ENCODE measurements around the gene SDK2. TPM values are rescaled to one million over a fixed set of nuclear protein-coding genes. Genes with fewer than 3 reads are reported as not detected.

The SDK2 gene
- total RNA-seq, 1 donor from 2014 or later: 12.3 TPM

- Mint-ChIP-seq H3K27me3 (ENCODE audit: unreplicated experiment) (peaks cover 10% of the 10 kb centered on the region), H3K36me3 (ENCODE audit: unreplicated experiment) (no peaks in the 10 kb centered on the region), H3K4me3 (ENCODE audit: unreplicated experiment) (no peak overlapping the region), H3K9me3 (ENCODE audit: unreplicated experiment) (no peaks in the 10 kb centered on the region), H3K4me1 (ENCODE audit: low read depth, unreplicated experiment) (peaks cover 25% of the 10 kb centered on the region), H3K27ac (ENCODE audit: unreplicated experiment) (no peak overlapping the region)
- no peak for TF ChIP-seq CTCF (IDR thresholded peaks at IDR 0.05; ENCODE audit: partially characterized antibody, unreplicated experiment)
- no peak for DNase-seq
Measured at GRCh38 chr17:73292031-73292531, 352.2 kb downstream of the SDK2 start.

- H3K27ac Mint-ChIP-seq (ENCODE audit: unreplicated experiment): no peak overlapping the region
- DNase-seq: no peak
- H3K27me3 Mint-ChIP-seq (ENCODE audit: unreplicated experiment): peaks cover 14% of the 10 kb centered on the region
- peaks cover 4% of the 10 kb centered on the region for H3K9me3 Mint-ChIP-seq (ENCODE audit: unreplicated experiment)
- no peak for TF ChIP-seq CTCF (IDR thresholded peaks at IDR 0.05; ENCODE audit: partially characterized antibody, unreplicated experiment)
- H3K36me3 Mint-ChIP-seq (ENCODE audit: unreplicated experiment): no peaks in the 10 kb centered on the region
- H3K4me1 Mint-ChIP-seq (ENCODE audit: low read depth, unreplicated experiment): peaks cover 31% of the 10 kb centered on the region
- no peak overlapping the region for H3K4me3 Mint-ChIP-seq (ENCODE audit: unreplicated experiment)
Measured at GRCh38 chr17:73291260-73291801, 352.9 kb downstream of the SDK2 start.

- DNase-seq: no peak
- H3K27ac Mint-ChIP-seq (ENCODE audit: unreplicated experiment): no peak overlapping the region
- H3K4me1 Mint-ChIP-seq (ENCODE audit: low read depth, unreplicated experiment): peaks cover 35% of the 10 kb centered on the region
- no peak overlapping the region for H3K4me3 Mint-ChIP-seq (ENCODE audit: unreplicated experiment)
- H3K9me3 Mint-ChIP-seq (ENCODE audit: unreplicated experiment): peaks cover 7% of the 10 kb centered on the region
- no peaks in the 10 kb centered on the region for H3K36me3 Mint-ChIP-seq (ENCODE audit: unreplicated experiment)
- peaks cover 15% of the 10 kb centered on the region for H3K27me3 Mint-ChIP-seq (ENCODE audit: unreplicated experiment)
- TF ChIP-seq CTCF (IDR thresholded peaks at IDR 0.05; ENCODE audit: partially characterized antibody, unreplicated experiment): no peak
Measured at GRCh38 chr17:73290399-73291259, 353.6 kb downstream of the SDK2 start.

GRCh38 chr17:73289549-73290254, 354.5 kb downstream of the SDK2 start:
- H3K9me3 Mint-ChIP-seq (ENCODE audit: unreplicated experiment): peaks cover 7% of the 10 kb centered on the region
- DNase-seq: no peak
- peaks cover 35% of the 10 kb centered on the region for H3K4me1 Mint-ChIP-seq (ENCODE audit: low read depth, unreplicated experiment)
- H3K36me3 Mint-ChIP-seq (ENCODE audit: unreplicated experiment): no peaks in the 10 kb centered on the region
- no peak overlapping the region for H3K4me3 Mint-ChIP-seq (ENCODE audit: unreplicated experiment)
- H3K27me3 Mint-ChIP-seq (ENCODE audit: unreplicated experiment): peaks cover 15% of the 10 kb centered on the region
- peak overlapping the region; percentile 53 for H3K27ac Mint-ChIP-seq (ENCODE audit: unreplicated experiment)
- no peak for TF ChIP-seq CTCF (IDR thresholded peaks at IDR 0.05; ENCODE audit: partially characterized antibody, unreplicated experiment)

Measured in glutamatergic neuron (in vitro differentiated cells).